Suprapubic skin (tissue), 3 donors: ENCODE data around the gene WWOX.

Source experiments
- EP300 ChIP-seq: sonication (generic); formaldehyde crosslinking; IDR thresholded peaks from one replicate; pipeline ENCODE4 v1.6.1; 2017; ENCODE audit warnings: antibody characterized with exemption
- TF ChIP-seq, protein P1 (sequence below), 2 donors: fragments of 200-600 bp in 1 of 2; fragments of 450-650 bp in 1 of 2; sonication (generic) in 1 of 2; IDR thresholded peaks; one replicate each; pipeline ENCODE4 v1.5.1; 2016 to 2019; ENCODE audit warnings: antibody characterized with exemption in 2 of 2, mild to moderate bottlenecking in 1 of 2, moderate library complexity in 1 of 2

DNA sequence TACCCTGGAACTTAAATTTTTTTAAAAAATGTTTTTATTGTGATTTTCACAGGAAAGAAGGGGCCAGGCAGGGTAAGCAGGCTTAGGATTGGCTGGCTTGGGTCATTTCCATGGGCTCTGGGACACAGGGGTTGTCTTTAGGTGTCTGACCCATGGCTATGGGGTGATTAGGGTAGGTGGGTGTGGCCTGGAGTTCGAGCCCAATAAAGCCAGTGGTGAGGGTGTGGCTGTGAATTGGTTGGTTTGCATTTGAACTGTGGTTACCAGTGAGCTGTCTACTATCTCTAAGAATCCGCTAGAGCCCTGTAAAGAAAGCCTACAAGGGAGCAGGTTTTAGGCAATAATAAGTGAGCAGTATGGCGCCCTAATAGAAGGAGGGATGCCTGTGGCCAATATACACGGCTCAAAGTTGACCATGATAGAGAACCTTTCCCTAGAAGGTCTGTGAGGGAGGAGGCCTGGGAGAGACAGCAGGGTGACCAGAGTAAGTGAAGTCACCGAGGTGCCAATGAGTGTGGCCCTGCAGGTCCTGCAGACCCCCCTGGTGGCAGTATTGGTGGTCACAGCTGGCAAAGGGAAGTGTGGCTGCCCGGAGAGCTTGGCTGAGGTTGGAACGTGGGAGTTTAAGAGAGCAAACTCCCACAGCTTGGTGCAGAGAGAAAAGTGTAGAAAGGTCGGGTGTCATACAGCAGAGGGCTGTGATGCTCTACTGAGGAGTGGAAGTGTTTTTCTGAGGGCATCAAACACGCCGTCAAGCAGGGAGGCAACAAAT, 454.0 kb downstream of the WWOX start:
- no peak for TF ChIP-seq EP300
- TF ChIP-seq, protein P1, sequence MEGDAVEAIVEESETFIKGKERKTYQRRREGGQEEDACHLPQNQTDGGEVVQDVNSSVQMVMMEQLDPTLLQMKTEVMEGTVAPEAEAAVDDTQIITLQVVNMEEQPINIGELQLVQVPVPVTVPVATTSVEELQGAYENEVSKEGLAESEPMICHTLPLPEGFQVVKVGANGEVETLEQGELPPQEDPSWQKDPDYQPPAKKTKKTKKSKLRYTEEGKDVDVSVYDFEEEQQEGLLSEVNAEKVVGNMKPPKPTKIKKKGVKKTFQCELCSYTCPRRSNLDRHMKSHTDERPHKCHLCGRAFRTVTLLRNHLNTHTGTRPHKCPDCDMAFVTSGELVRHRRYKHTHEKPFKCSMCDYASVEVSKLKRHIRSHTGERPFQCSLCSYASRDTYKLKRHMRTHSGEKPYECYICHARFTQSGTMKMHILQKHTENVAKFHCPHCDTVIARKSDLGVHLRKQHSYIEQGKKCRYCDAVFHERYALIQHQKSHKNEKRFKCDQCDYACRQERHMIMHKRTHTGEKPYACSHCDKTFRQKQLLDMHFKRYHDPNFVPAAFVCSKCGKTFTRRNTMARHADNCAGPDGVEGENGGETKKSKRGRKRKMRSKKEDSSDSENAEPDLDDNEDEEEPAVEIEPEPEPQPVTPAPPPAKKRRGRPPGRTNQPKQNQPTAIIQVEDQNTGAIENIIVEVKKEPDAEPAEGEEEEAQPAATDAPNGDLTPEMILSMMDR (IDR thresholded peaks at IDR 0.05), result no peak
